ENCODE measurements around the gene RPP38.

The RPP38 gene

DNA sequence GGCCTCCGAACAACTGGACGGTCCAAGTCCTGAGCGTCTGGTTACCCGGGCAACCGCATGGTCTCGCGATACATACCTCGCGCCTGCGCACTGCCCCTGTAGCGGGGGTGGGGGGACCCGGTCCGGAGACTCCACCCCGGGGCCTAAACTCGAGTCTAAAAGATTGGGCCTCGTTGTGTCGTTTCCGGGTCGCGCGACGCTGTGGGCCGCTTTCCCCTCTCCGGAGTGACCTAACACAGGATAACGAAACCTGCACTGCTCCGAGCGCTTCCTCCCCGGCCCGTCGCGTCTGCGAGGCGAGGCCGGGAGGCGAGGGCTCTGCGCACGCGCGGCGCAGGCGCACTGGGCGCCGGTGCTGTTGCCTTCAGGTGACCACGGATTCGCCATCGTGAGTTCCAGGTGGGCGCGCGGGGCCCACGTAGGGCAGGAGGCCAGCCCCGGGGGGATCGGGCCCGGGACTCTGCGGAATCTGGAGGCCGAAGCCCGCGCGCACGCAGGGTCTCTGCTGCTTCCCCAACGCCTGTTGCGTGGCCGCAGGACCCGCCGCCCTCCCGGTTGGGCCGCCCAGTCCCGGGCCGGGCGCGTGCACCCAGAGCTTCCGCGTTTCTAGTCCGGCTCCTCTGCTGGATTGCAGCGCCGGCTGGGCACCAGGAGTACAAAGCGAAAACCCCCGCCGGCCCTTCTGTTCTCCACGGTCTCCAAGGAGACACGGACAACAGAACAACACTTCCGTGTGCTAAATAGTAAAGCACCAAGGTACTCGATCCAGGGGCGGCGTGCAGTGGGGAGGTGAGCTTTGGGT is at the start of gene RPP38:
Gene RPP38, plus strand, starts transcription at position 345 of the 802 bp plus-strand sequence. CDS start 5,960 bp downstream, outside the sequence.
- FAIRE-seq (peak; percentile 94), DNase-seq (ENCODE audit: insufficient read length, low spot score) (peak; percentile 91)

DNA sequence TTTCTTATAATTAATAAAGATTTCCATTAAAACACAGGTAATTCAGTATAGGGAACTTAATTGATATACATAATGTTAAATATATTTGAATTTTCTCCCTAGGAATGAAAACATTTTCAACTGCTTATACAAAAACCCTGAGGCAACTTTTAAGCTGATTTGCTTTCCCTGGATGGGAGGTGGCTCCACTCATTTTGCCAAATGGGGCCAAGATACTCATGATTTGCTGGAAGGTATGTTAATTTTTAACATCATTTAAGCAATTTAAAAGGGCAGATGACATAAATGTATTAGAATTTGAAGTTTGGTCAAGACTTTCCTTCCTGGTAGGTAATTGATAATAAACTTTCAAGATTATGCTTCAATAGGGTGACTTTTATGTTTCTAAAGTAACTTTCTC is 47.6 kb upstream of the RPP38 start:
- DNase-seq (ENCODE audit: insufficient read length, low spot score) (no peak), FAIRE-seq (no peak)

- DNase-seq (ENCODE audit: insufficient read length, low spot score) (no peak), FAIRE-seq (no peak)
These were observed 45.0 kb upstream of the RPP38 start for GRCh38 chr10:15052121-15052520.

GRCh38 chr10:15053061-15053460 is 44.1 kb upstream of the RPP38 start:
- no peak for DNase-seq (ENCODE audit: insufficient read length, low spot score)
- no peak for FAIRE-seq

GRCh38 chr10:15058689-15059088 is 38.5 kb upstream of the RPP38 start:
- DNase-seq (ENCODE audit: insufficient read length, low spot score) (no peak), FAIRE-seq (no peak)

- no peak for FAIRE-seq
These were observed 37.2 kb upstream of the RPP38 start for GRCh38 chr10:15059914-15060313.

DNA sequence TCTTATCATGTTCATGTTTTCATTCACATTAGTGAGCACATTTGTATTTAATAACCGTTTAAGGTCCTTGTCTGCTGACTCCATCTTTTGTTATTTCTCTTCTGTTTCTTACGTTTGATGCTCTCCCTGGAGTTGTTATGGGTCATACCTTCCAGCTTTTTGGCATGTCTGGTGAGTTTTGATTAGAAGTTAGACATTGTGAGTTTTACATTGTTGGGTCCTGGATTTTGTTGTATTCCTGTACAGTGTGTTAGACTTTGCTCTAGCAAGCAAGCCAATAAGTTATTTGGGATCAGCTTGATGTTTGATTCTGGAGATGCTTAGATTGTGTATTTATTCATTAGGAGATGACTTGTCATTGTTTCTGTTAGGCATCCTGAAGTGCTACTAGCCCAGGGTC is 36.5 kb upstream of the RPP38 start:
- no peak for FAIRE-seq
- DNase-seq (ENCODE audit: insufficient read length, low spot score), result no peak

More at GRCh38 chr10:15059914-15060313, 37.2 kb upstream of the RPP38 start:
- no peak for DNase-seq (ENCODE audit: insufficient read length, low spot score)

DNA sequence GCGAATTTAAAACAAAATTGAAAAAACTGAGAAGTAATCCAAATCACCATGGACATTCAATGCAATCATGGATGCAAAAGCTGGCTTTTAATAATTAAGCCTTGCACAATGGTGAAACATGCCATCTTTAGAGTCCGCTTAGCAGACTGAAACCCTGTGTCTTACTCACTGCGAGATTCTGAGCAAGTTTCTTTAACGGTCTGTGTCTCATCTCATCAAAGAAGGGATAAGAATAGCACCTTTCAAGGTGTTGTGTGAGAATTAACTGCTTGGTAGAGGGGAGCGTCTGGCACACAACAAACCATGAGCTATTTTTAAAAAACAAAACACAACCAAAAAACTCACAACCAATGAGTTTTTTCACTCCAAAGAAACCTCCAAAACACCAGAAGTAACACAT is 30.0 kb upstream of the RPP38 start:
- FAIRE-seq, result no peak
- no peak for DNase-seq (ENCODE audit: insufficient read length, low spot score)

GRCh38 chr10:15068802-15069201 is 28.4 kb upstream of the RPP38 start:
- no peak for FAIRE-seq

GRCh38 chr10:15069230-15069629 is 27.9 kb upstream of the RPP38 start:
- DNase-seq (ENCODE audit: insufficient read length, low spot score), result no peak
- no peak for FAIRE-seq

More at GRCh38 chr10:15068802-15069201, 28.4 kb upstream of the RPP38 start:
- DNase-seq (ENCODE audit: insufficient read length, low spot score), result no peak

- FAIRE-seq, result no peak
- no peak for DNase-seq (ENCODE audit: insufficient read length, low spot score)
These were observed 24.8 kb upstream of the RPP38 start for GRCh38 chr10:15072358-15072757.

GRCh38 chr10:15075421-15075820 is 21.7 kb upstream of the RPP38 start:
- DNase-seq (ENCODE audit: insufficient read length, low spot score) (no peak), FAIRE-seq (no peak)

DNA sequence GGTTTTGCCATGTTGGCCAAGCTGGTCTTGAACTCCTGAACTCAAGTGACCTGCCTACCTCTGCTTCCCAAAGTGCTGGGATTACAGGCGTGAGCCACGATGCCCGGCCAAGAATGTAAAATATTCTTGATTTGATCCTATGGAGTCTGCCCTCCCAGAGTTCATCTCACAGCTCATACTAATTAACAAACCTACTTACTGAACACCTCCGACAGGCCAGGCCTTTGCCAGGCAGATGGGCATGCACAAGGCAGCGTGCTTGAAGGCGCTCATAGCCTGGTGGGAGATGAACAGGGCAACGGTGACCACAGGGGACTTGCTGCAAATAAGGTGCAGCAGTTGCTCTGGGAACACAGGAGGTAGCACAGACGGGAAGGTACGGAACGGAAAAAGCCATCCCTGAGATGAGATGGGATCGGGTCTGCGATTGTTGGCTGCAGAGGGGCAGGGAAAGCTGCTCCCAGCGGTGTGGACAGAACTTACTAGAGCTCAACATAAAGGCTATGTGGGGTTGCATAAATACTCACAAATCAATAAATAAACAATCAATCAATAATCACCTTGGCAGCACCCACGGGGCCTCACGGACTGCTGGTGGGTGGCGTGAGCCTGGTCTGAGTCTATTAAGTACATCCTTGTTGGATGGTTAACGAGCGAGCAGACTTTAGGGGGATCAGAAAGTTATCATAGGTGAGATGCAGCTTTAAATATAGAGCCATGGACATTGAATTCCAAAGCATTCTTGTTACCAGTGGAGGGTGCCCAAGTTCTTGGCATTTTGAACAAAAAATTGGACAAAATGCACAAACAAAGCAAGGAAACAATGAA is 13.3 kb upstream of the RPP38 start:
- DNase-seq (ENCODE audit: insufficient read length, low spot score), result no peak
- FAIRE-seq, result no peak

GRCh38 chr10:15084502-15084922 is 12.6 kb upstream of the RPP38 start:
- DNase-seq (ENCODE audit: insufficient read length, low spot score) (no peak), FAIRE-seq (peak; percentile 39)

DNA sequence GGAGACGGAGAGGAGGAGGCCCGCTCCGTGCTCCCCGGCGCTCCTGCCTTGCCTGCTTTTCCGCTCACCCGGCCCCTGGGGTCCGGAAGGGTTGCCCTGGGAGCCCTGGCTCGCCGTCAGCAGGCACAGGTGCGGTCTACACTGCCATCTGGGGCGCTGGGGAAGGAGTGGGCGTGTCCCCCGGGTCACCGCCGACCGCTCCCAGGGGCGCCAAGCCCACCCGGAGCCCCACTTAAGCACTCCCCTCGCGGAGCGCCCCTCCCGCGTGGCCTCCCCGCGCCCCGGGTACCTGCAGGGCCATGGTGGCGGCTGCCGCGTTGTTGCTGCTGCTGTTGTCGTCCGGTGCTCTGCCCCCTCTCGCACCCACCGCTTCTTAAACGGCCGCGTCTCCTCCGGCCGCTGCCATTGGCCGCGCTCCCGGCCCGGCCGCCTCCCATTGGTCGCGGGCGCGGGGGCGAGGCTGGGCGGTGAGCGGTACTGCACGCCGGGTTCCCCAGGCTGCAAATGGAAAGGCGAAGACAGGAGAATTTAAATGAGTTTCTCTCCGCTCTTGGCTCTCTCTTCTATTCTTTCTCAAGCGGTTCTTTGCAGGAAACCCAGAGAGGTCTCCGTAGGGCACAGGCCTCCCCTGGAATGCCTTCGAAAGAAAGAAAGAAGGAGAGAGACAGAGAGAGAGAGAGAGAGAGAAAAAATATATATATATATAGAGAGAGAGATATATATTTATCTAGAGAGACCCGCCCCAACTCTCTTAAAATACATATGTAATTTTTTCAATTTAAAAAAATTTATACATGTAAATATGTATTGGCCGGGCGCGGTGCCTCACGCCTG is 8.5 kb upstream of the RPP38 start, which contains the start of gene ACBD7:
Gene ACBD7, minus strand, starts transcription at position 349 of the 834 bp plus-strand sequence. Its CDS starts 48 bp downstream, at position 301.
- peak; percentile 83 for DNase-seq (ENCODE audit: insufficient read length, low spot score)
- peak; percentile 72 for FAIRE-seq

GRCh38 chr10:15091418-15091817 is 5.7 kb upstream of the RPP38 start:
- no peak for FAIRE-seq
- no peak for DNase-seq (ENCODE audit: insufficient read length, low spot score)

DNA sequence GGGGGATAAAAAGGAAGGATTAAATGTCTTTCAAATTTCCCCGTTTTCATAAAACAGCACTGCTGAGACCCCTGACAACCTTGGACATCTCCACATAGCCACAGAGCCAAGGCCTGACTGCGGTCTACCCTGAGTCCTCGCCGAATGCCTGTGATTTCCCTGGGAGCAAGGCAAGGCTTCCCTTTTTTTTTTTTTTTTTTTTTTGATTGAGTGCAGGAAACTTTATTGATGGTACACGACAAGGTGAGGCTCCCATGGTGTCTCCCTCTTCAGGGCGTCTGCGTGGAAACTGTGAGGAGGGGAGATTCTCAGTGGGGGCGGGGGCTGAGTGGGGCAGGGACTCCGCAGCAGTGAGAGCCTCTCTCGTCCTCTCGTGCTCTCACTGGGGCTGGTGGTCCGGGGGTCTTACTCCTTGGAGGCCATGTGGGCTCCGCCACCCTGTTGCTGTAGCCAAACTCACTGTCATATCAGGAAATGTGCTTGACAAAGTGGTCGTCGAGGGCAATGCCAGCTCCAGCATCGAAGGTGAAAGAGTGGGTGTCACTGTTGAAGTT is 4.2 kb upstream of the RPP38 start:
- DNase-seq (ENCODE audit: insufficient read length, low spot score) (no peak), FAIRE-seq (no peak)

GRCh38 chr10:15096661-15097010 is 519 bp upstream of the RPP38 start:
- DNase-seq (ENCODE audit: insufficient read length, low spot score) (no peak), FAIRE-seq (no peak)

- DNase-seq (ENCODE audit: insufficient read length, low spot score) (no peak), FAIRE-seq (no peak)
These were observed 2.7 kb downstream of the RPP38 start for GRCh38 chr10:15099886-15100285.

DNA sequence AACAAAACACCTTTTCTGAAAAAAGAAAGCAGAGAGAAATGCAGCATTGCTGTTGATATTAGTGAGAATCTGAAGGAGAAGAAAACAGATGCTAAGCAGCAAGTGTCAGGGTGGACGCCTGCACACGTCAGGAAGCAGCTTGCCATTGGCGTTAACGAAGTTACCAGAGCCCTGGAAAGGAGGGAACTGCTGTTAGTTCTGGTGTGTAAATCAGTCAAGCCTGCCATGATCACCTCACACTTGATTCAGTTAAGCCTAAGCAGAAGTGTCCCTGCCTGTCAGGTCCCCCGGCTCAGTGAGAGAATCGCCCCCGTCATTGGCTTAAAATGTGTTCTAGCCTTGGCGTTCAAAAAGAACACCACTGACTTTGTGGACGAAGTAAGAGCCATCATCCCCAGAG is 6.4 kb downstream of the RPP38 start:
- FAIRE-seq (no peak), DNase-seq (ENCODE audit: insufficient read length, low spot score) (no peak)

All from GM19239 (cell line).